SK-N-SH treated with all-trans-retinoic acid at 6 μM for 48 hours (cell line): Measurements from ENCODE around the gene NHP2.

Experiments
- GLIS3 ChIP-seq: fragments of 250-450 bp; sonication (Bioruptor Pico); IDR thresholded peaks from 2 replicates; pipeline ENCODE4 v1.5.0; 2020; ENCODE audit warnings: mild to moderate bottlenecking, moderate library complexity
- ISL1 ChIP-seq: fragments of 250-450 bp; sonication (Bioruptor Pico); IDR thresholded peaks from 2 replicates; pipeline ENCODE4 v2.1.2; 2022; ENCODE audit warnings: mild to moderate bottlenecking, moderate library complexity
- OSR1 ChIP-seq: fragments of 250-450 bp; sonication (Bioruptor Pico); IDR thresholded peaks from 2 replicates; pipeline ENCODE4 v1.8.0; 2022; ENCODE audit warnings: moderate library complexity, mild to moderate bottlenecking, inconsistent platforms
- TOX ChIP-seq: fragments of 250-450 bp; sonication (Bioruptor Pico); IDR thresholded peaks from 2 replicates; pipeline ENCODE4 v1.8.0; 2021; ENCODE audit warnings: mild to moderate bottlenecking, moderate library complexity, borderline replicate concordance
- ZC3H10 ChIP-seq: fragments of 250-450 bp; sonication (Bioruptor Pico); IDR thresholded peaks from 2 replicates; pipeline ENCODE4 v1.5.1; 2021; ENCODE audit warnings: mild to moderate bottlenecking, moderate library complexity
- ZFP3 ChIP-seq: fragments of 250-450 bp; sonication (Bioruptor Pico); IDR thresholded peaks from 2 replicates; pipeline ENCODE4 v1.5.0; 2020; ENCODE audit warnings: mild to moderate bottlenecking, moderate library complexity
- TF ChIP-seq, protein P1 (sequence below): fragments of 250-450 bp; sonication (Bioruptor Pico); IDR thresholded peaks from 2 replicates; pipeline ENCODE4 v1.8.0; 2020; ENCODE audit warnings: mild to moderate bottlenecking, moderate library complexity, borderline replicate concordance
- TF ChIP-seq, protein P2 (sequence below): fragments of 250-450 bp; sonication (Bioruptor Pico); IDR thresholded peaks from 2 replicates; pipeline ENCODE4 v1.5.1; 2020; ENCODE audit warnings: low read depth, mild to moderate bottlenecking, moderate library complexity

DNA sequence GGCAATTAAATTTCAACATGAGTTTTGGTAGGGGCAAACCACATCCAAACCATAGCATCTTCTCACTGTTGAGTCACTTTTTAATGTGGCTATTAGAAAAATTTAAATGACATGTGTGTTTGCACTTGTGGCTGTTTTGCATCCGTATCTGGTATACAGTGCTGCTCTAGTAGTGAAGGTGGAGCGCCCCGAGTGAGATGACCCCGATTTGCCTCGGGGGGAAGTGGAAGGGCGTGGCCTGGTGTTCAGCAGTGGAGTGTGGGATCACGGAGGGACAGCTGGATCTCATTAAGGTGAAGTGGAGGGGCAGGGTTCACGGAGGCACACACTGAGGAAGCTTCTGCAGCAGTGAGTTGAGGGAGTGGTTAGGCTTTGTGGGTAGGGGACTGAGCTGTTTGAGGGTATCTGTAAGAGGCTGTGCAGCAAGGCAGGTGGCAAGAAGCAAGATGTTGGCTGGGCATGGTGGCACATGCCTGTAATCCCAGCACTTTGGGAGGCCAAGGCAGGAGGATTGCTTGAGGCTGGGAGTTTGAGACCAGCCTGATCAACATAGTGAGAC is 39.6 kb upstream of the NHP2 start:
- no peak for TF ChIP-seq ISL1 (CRISPR knock-in tag)
- TF ChIP-seq, protein P1, sequence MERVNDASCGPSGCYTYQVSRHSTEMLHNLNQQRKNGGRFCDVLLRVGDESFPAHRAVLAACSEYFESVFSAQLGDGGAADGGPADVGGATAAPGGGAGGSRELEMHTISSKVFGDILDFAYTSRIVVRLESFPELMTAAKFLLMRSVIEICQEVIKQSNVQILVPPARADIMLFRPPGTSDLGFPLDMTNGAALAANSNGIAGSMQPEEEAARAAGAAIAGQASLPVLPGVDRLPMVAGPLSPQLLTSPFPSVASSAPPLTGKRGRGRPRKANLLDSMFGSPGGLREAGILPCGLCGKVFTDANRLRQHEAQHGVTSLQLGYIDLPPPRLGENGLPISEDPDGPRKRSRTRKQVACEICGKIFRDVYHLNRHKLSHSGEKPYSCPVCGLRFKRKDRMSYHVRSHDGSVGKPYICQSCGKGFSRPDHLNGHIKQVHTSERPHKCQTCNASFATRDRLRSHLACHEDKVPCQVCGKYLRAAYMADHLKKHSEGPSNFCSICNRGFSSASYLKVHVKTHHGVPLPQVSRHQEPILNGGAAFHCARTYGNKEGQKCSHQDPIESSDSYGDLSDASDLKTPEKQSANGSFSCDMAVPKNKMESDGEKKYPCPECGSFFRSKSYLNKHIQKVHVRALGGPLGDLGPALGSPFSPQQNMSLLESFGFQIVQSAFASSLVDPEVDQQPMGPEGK: no peak
- no peak for TF ChIP-seq ZFP3 (CRISPR knock-in tag)
- TF ChIP-seq OSR1 (CRISPR knock-in tag): no peak
- TF ChIP-seq GLIS3 (CRISPR knock-in tag): no peak
- TF ChIP-seq TOX (CRISPR knock-in tag): no peak
- no peak for TF ChIP-seq ZC3H10 (CRISPR knock-in tag)
- TF ChIP-seq, protein P2, sequence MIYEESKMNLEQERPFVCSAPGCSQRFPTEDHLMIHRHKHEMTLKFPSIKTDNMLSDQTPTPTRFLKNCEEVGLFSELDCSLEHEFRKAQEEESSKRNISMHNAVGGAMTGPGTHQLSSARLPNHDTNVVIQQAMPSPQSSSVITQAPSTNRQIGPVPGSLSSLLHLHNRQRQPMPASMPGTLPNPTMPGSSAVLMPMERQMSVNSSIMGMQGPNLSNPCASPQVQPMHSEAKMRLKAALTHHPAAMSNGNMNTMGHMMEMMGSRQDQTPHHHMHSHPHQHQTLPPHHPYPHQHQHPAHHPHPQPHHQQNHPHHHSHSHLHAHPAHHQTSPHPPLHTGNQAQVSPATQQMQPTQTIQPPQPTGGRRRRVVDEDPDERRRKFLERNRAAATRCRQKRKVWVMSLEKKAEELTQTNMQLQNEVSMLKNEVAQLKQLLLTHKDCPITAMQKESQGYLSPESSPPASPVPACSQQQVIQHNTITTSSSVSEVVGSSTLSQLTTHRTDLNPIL (CRISPR knock-in tag): no peak
